HCT116 (cell line): ENCODE results near the gene KLHL15. TPM values are rescaled to one million over a fixed set of nuclear protein-coding genes. Genes with fewer than 3 reads are reported as not detected.

ENCODE experiments used
- ATAC-seq: fragments of 200-7000 bp; cut with Tn5 transposase; 2 replicates; pipeline ENCODE4 v1.9.1; 2020; ENCODE audit warnings: mild to moderate bottlenecking, moderate library complexity
- BruUV-seq: library from RNA; stranded (reverse); fragments of 400-500 nt; replicated peaks from 2 replicates; lab custom pipeline; 2021; lab: Mats Ljungman, UMichigan
- CTCF ChIA-PET: fragments of 300-600 bp; sonication (Branson Sonifier 250); formaldehyde crosslinking; loops from one replicate; lab custom pipeline; 2021; ENCODE audit warnings: antibody characterized with exemption; lab: Charles Lee
- POLR2A ChIA-PET: fragments of 300-600, 350-600 bp; sonication (Branson Sonifier 250); formaldehyde crosslinking; loops from one replicate; lab custom pipeline; 2021; ENCODE audit warnings: antibody characterized with exemption; lab: Charles Lee
- RAD21 ChIA-PET, 2 experiments: fragments of 300-600 bp; sonication (Branson Sonifier 250); formaldehyde crosslinking; loops; one replicate each; lab custom pipeline; 2023; ENCODE audit warnings: low total read pairs in 2 of 2; ENCODE audit not compliant: uncharacterized antibody in 2 of 2, unreplicated experiment in 2 of 2, low non-redundant PET in 1 of 2; lab: Charles Lee
- DNase-seq: peaks from one replicate; pipeline ENCODE4 v3.0.0-alpha.2; 2010; ENCODE audit warnings: low read depth, low spot score
- H2AFZ ChIP-seq: fragments of 200-600 bp; shearing (Covaris generic), sonication (generic); 2 replicates; pipeline ENCODE4 v1.6.1; 2017; ENCODE audit warnings: low read depth, mixed run types, mixed read lengths, antibody characterized with exemption, low read length; ENCODE audit not compliant: poor library complexity, severe bottlenecking
- H3K27ac ChIP-seq: 2 replicates; pipeline ENCODE4 v1.5.1; 2012; ENCODE audit warnings: low read depth, low read length
- H3K27me3 ChIP-seq: fragments of 200-600 bp; sonication (generic); 2 replicates; pipeline ENCODE4 v1.6.1; 2016; ENCODE audit warnings: mixed run types, low read length, mixed read lengths; ENCODE audit not compliant: insufficient read depth
- H3K36me3 ChIP-seq, 2 experiments: fragments of 200-500 bp in 1 of 2; fragments of 200-600 bp in 1 of 2; sonication (Bioruptor generic) in 1 of 2; sonication (generic) in 1 of 2; 2 replicates each; pipeline versions ENCODE4 v1.5.1 to v1.6.1; 2014 to 2016; ENCODE audit warnings: low read length in 2 of 2, inconsistent platforms in 1 of 2, mixed read lengths in 1 of 2, mixed run types in 1 of 2; ENCODE audit not compliant: insufficient read depth in 2 of 2, control insufficient read depth in 1 of 2
- H3K4me1 ChIP-seq, 2 experiments: fragments of 200-600 bp in 1 of 2; sonication (generic) in 1 of 2; 2 replicates each; pipeline versions ENCODE4 v1.5.1 to v1.6.1; 2012 to 2017; ENCODE audit warnings: low read length in 2 of 2, inconsistent platforms in 1 of 2, mild to moderate bottlenecking in 1 of 2, mixed read lengths in 1 of 2, mixed run types in 1 of 2, moderate library complexity in 1 of 2; ENCODE audit not compliant: insufficient read depth in 2 of 2, control insufficient read depth in 1 of 2
- H3K4me2 ChIP-seq: fragments of 200-600 bp; sonication (generic); 2 replicates; pipeline ENCODE4 v1.6.1; 2017; ENCODE audit warnings: mixed run types, low read length, mixed read lengths
- H3K4me3 ChIP-seq, 2 experiments: fragments of 200-600 bp in 1 of 2; sonication (generic) in 1 of 2; replicated peaks in 1 of 2; 2 replicates each; pipeline ENCODE4 v1.5.1; 2011 to 2016; ENCODE audit warnings: low read length in 2 of 2, control low read depth in 1 of 2, low read depth in 1 of 2, mild to moderate bottlenecking in 1 of 2, mixed read lengths in 1 of 2, mixed run types in 1 of 2
- H3K79me2 ChIP-seq: fragments of 200-600 bp; sonication (generic); 2 replicates; pipeline ENCODE4 v1.6.1; 2017; ENCODE audit warnings: mild to moderate bottlenecking, mixed run types, low read length, moderate library complexity, mixed read lengths; ENCODE audit not compliant: insufficient read depth
- H3K9ac ChIP-seq: fragments of 200-600 bp; sonication (generic); 2 replicates; pipeline ENCODE4 v1.6.1; 2016; ENCODE audit warnings: low read length, mixed read lengths
- H3K9me2 ChIP-seq: fragments of 200-600 bp; sonication (generic), shearing (Covaris generic); 2 replicates; pipeline ENCODE4 v1.6.1; 2017; ENCODE audit warnings: mixed run types, mild to moderate bottlenecking, moderate library complexity; ENCODE audit not compliant: insufficient read depth
- H3K9me3 ChIP-seq, 2 experiments: fragments of 200-500 bp in 1 of 2; fragments of 200-600 bp in 1 of 2; sonication (Bioruptor generic) in 1 of 2; sonication (generic) in 1 of 2; 2 replicates each; pipeline ENCODE4 v1.6.1; 2014 to 2017; ENCODE audit warnings: low read length in 2 of 2, mixed read lengths in 2 of 2, inconsistent platforms in 1 of 2, low read depth in 1 of 2, mild to moderate bottlenecking in 1 of 2, mixed run types in 1 of 2, moderate library complexity in 1 of 2; ENCODE audit not compliant: control insufficient read depth in 1 of 2, insufficient read depth in 1 of 2
- H4K20me1 ChIP-seq: fragments of 200-600 bp; sonication (generic), shearing (Covaris generic); 2 replicates; pipeline ENCODE4 v1.6.1; 2017; ENCODE audit warnings: mixed run types, mild to moderate bottlenecking, moderate library complexity; ENCODE audit not compliant: insufficient read depth
- ATF3 ChIP-seq: IDR thresholded peaks from 2 replicates; pipeline ENCODE4 v1.6.1; 2012
- CBX3 ChIP-seq: IDR thresholded peaks from 2 replicates; pipeline ENCODE4 v1.6.1; 2012; ENCODE audit warnings: low read depth
- CEBPB ChIP-seq: IDR thresholded peaks from 2 replicates; pipeline ENCODE4 v1.6.1; 2012; ENCODE audit warnings: low read depth
- CTCF ChIP-seq, 3 experiments: fragments of 200-600 bp in 1 of 3; sonication (generic) in 1 of 3; IDR thresholded peaks in 2 of 3; conservative IDR thresholded peaks in 1 of 3; 2 replicates each; pipeline ENCODE4 v1.5.1; 2012 to 2017; ENCODE audit warnings: low read depth in 2 of 3, low read length in 2 of 3, antibody characterized with exemption in 1 of 3, borderline replicate concordance in 1 of 3, control low read depth in 1 of 3, mild to moderate bottlenecking in 1 of 3, mixed read lengths in 1 of 3, mixed run types in 1 of 3, moderate library complexity in 1 of 3; ENCODE audit not compliant: insufficient read depth in 1 of 3
- ELF1 ChIP-seq: IDR thresholded peaks from 2 replicates; pipeline ENCODE4 v1.6.1; 2012; ENCODE audit warnings: low read depth, borderline replicate concordance
- EZH2phosphoT487 ChIP-seq: fragments of 200-600 bp; IDR thresholded peaks from 2 replicates; pipeline ENCODE4 v1.6.1; 2018; ENCODE audit warnings: antibody characterized with exemption, borderline replicate concordance
- FOSL1 ChIP-seq: IDR thresholded peaks from 2 replicates; pipeline ENCODE4 v1.6.1; 2012; ENCODE audit warnings: low read depth
- JUND ChIP-seq: IDR thresholded peaks from 2 replicates; pipeline ENCODE4 v1.6.1; 2012
- MAX ChIP-seq: IDR thresholded peaks from 2 replicates; pipeline ENCODE4 v1.6.1; 2012
- POLR2AphosphoS5 ChIP-seq: IDR thresholded peaks from 2 replicates; pipeline ENCODE4 v1.6.1; 2011; ENCODE audit warnings: mild to moderate bottlenecking, low read depth, low read length, moderate library complexity
- RAD21 ChIP-seq: IDR thresholded peaks from 2 replicates; pipeline ENCODE4 v1.6.1; 2012; ENCODE audit warnings: low read depth, mild to moderate bottlenecking
- REST ChIP-seq: IDR thresholded peaks from 2 replicates; pipeline ENCODE4 v1.6.1; 2012; ENCODE audit warnings: low read depth
- SP1 ChIP-seq: IDR thresholded peaks from 2 replicates; pipeline ENCODE4 v1.6.1; 2012; ENCODE audit warnings: low read depth
- SRF ChIP-seq: IDR thresholded peaks from 2 replicates; pipeline ENCODE4 v1.6.1; 2012; ENCODE audit warnings: low read depth
- ZBTB33 ChIP-seq: IDR thresholded peaks from 2 replicates; pipeline ENCODE4 v1.6.1; 2011; ENCODE audit warnings: mild to moderate bottlenecking, low read length, moderate library complexity; ENCODE audit not compliant: insufficient replicate concordance; ENCODE audit errors: extremely low read depth
- ZFX ChIP-seq: fragments of 450-650 bp; IDR thresholded peaks from 2 replicates; pipeline ENCODE4 v1.6.1; 2017
- ZNF274 ChIP-seq: fragments of 200-500 bp; sonication (Bioruptor generic); IDR thresholded peaks from 2 replicates; pipeline ENCODE4 v1.6.1; 2014; ENCODE audit warnings: mild to moderate bottlenecking, low read depth, low read length, inconsistent platforms
- intact Hi-C: fragments of 100-400 bp; cut with micrococcal nuclease; formaldehyde crosslinking; loops from 2 replicates; pipeline ENCODE4 v1.10.0; 2022
- total RNA-seq: library from RNA; stranded (reverse); gene quantifications from one replicate; pipeline ENCODE4 v1.2.1, GENCODE V29; 2021; ENCODE audit not compliant: unreplicated experiment

The KLHL15 gene
- total RNA-seq, 1 experiment from 2014 or later: 10.1 TPM

- Histone ChIP-seq H3K9me2 (no peaks in the 10 kb centered on the region), H4K20me1 (no peaks in the 10 kb centered on the region), H3K36me3 (no peaks in the 10 kb centered on the region), H3K27me3 (no peaks in the 10 kb centered on the region), H2AFZ (no peak overlapping the region), H3K79me2 (no peaks in the 10 kb centered on the region), H3K27ac (no peak overlapping the region), H3K9ac (no peak overlapping the region), H3K4me2 (no peak overlapping the region), H3K9me3 (no peaks in the 10 kb centered on the region), H3K4me3 (no peak overlapping the region), H3K4me1 (no peaks in the 10 kb centered on the region)
- ChIA-PET CTCF (no interaction called here), POLR2A (no interaction called here), RAD21 (no interaction called here)
- TF ChIP-seq ZFX (no peak), RAD21 (no peak), REST (no peak), ZNF274 (no peak), ZBTB33 (no peak), POLR2AphosphoS5 (no peak), SP1 (no peak), ATF3 (no peak), SRF (no peak), CBX3 (no peak), CEBPB (no peak), MAX (no peak), JUND (no peak), FOSL1 (no peak), CTCF (IDR thresholded peaks at IDR 0.05 in 2 of 3, conservative IDR thresholded peaks at IDR 0.05 in 1 of 3; ENCODE audit: borderline replicate concordance in 1 of 3, insufficient read depth in 1 of 3, low read depth in 2 of 3, low read length in 2 of 3) (no peak), ELF1 (no peak), EZH2phosphoT487 (no peak)
- intact Hi-C loops: no loop called here
- ATAC-seq (no peak), DNase-seq (no peak)
- BruUV-seq: no TSS peak
Observed at GRCh38 chrX:23938690-23939089, 88.3 kb downstream of the KLHL15 start.
